Measurements from ENCODE around the gene REV3L. TPM values are rescaled to one million over a fixed set of nuclear protein-coding genes. Genes with fewer than 3 reads are reported as not detected.

The REV3L gene
- polyA plus RNA-seq, 2 of the 4 experiments (the other 2 are of a cell fraction): 4.1 to 12.4 TPM

DNA sequence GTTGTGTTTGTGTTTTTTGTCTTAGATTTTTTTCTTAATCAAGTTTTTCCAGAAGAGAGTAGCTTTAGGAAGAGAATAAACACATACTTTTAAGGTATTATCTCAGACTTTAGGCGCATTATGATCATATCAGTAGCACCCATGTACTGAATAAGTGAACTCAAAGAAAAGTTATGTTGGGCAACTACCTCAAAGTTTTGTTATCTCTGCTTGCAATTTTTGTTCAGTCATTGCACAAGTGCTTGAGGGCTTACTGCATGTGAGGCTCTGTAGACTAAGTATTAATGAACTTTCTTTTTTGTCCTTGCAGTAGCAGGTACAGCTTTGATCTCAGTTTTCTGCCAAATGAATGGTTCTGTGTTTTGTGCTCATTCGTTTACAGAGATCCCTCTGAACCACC lies 206.7 kb downstream of the REV3L start:
- ChIA-PET CTCF (interaction anchor here (0.5 to 1.2 kb wide), 2 partner anchors 10 to 17 kb away, joined by 4 read pairs; a partner anchor contains a TSS), POLR2A (no interaction called here)
- TF ChIP-seq RARB (CRISPR knock-in tag; IDR thresholded peaks at IDR 0.05): no peak
- TF ChIP-seq CHD4 (IDR thresholded peaks at IDR 0.05; ENCODE audit: borderline replicate concordance): no peak
- TF ChIP-seq, protein P1, sequence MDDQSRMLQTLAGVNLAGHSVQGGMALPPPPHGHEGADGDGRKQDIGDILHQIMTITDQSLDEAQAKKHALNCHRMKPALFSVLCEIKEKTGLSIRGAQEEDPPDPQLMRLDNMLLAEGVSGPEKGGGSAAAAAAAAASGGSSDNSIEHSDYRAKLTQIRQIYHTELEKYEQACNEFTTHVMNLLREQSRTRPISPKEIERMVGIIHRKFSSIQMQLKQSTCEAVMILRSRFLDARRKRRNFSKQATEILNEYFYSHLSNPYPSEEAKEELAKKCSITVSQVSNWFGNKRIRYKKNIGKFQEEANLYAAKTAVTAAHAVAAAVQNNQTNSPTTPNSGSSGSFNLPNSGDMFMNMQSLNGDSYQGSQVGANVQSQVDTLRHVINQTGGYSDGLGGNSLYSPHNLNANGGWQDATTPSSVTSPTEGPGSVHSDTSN (IDR thresholded peaks at IDR 0.05): no peak
- no peak for TF ChIP-seq CBX8 (IDR thresholded peaks at IDR 0.05)
- no peak for TF ChIP-seq ZNF302 (CRISPR knock-in tag; IDR thresholded peaks at IDR 0.05)
- TF ChIP-seq HEYL (CRISPR knock-in tag; IDR thresholded peaks at IDR 0.05): no peak
- no peak for TF ChIP-seq BHLHE40 (IDR thresholded peaks at IDR 0.05; ENCODE audit: low read depth, low read length)
- TF ChIP-seq CHD2 (IDR thresholded peaks at IDR 0.05; ENCODE audit: low read length, partially characterized antibody): no peak
- TF ChIP-seq, protein P2, sequence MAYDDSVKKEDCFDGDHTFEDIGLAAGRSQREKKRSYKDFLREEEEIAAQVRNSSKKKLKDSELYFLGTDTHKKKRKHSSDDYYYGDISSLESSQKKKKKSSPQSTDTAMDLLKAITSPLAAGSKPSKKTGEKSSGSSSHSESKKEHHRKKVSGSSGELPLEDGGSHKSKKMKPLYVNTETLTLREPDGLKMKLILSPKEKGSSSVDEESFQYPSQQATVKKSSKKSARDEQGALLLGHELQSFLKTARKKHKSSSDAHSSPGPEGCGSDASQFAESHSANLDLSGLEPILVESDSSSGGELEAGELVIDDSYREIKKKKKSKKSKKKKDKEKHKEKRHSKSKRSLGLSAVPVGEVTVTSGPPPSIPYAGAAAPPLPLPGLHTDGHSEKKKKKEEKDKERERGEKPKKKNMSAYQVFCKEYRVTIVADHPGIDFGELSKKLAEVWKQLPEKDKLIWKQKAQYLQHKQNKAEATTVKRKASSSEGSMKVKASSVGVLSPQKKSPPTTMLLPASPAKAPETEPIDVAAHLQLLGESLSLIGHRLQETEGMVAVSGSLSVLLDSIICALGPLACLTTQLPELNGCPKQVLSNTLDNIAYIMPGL (CRISPR knock-in tag; IDR thresholded peaks at IDR 0.05; ENCODE audit: borderline replicate concordance): no peak
- TF ChIP-seq, protein P3, sequence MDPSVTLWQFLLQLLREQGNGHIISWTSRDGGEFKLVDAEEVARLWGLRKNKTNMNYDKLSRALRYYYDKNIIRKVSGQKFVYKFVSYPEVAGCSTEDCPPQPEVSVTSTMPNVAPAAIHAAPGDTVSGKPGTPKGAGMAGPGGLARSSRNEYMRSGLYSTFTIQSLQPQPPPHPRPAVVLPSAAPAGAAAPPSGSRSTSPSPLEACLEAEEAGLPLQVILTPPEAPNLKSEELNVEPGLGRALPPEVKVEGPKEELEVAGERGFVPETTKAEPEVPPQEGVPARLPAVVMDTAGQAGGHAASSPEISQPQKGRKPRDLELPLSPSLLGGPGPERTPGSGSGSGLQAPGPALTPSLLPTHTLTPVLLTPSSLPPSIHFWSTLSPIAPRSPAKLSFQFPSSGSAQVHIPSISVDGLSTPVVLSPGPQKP (IDR thresholded peaks at IDR 0.05; ENCODE audit: low read depth, low read length): no peak
- TF ChIP-seq, protein P4, sequence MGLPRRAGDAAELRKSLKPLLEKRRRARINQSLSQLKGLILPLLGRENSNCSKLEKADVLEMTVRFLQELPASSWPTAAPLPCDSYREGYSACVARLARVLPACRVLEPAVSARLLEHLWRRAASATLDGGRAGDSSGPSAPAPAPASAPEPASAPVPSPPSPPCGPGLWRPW (IDR thresholded peaks at IDR 0.05): no peak
- no peak for TF ChIP-seq ESRRA (IDR thresholded peaks at IDR 0.05; ENCODE audit: borderline replicate concordance, low read length)
- TF ChIP-seq, protein P5, sequence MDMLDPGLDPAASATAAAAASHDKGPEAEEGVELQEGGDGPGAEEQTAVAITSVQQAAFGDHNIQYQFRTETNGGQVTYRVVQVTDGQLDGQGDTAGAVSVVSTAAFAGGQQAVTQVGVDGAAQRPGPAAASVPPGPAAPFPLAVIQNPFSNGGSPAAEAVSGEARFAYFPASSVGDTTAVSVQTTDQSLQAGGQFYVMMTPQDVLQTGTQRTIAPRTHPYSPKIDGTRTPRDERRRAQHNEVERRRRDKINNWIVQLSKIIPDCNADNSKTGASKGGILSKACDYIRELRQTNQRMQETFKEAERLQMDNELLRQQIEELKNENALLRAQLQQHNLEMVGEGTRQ (IDR thresholded peaks at IDR 0.05): no peak
- TF ChIP-seq CBX2 (IDR thresholded peaks at IDR 0.05; ENCODE audit: borderline replicate concordance, low read depth): no peak
- no peak for TF ChIP-seq HOXB13 (CRISPR knock-in tag; IDR thresholded peaks at IDR 0.05; ENCODE audit: low read depth)
- no peak for TF ChIP-seq POLR2A (IDR thresholded peaks at IDR 0.05; ENCODE audit: low read length)
- no peak for TF ChIP-seq RNF2 (IDR thresholded peaks at IDR 0.05; ENCODE audit: borderline replicate concordance, low read depth)
- TF ChIP-seq CEBPB (IDR thresholded peaks at IDR 0.05): no peak
- no peak for TF ChIP-seq KDM5A (IDR thresholded peaks at IDR 0.05)
- TF ChIP-seq EHMT2 (IDR thresholded peaks at IDR 0.05; ENCODE audit: low read depth): no peak
- FAIRE-seq (no peak), ATAC-seq (no peak), DNase-seq (ENCODE audit: low read depth in 1 of 2, low spot score in 1 of 2) (no peak)
- Histone ChIP-seq H3K4me3 (no peak overlapping the region), H3K27ac (no peak overlapping the region), H3K4me1 (no peaks in the 10 kb centered on the region), H3K4me2 (no peak overlapping the region), H3K9me3 (0 out of 3 replicates have a peak, but pooled peaks cover 8% of the 10 kb centered on the region)
- WGBS (ENCODE audit: missing lambda C conversion rate): 92% methylated on average over 2 of the region's 2 CpGs

DNA sequence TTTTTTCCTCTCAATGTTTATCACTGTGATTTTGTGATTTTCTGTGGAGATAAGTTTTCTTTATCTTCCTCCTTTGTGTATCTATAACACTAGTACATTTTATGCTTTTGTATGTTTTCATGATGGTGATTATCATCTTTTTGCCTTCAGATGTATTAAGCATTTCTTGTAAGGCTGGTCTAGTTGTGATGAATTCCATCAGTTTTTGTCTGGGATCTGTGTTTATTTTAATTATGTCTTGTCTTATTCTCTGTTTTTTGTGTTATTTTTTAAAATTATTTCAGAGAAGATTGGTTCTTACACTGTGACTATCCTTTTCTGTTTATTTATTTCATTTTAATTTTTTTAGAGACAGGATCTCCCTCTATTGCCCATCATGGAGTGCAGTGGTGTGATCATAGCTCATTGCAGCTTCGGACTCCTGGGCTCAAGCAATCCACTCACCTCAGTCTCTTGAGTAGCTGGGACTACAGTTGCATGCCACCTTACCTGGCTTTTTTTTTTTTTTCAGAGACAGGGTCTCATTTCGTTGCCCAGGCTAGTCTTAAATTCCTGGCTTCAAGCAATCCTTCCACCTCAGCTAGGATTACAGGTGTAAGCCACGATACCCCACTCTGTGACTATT lies 208.3 kb downstream of the REV3L start:
- ChIA-PET POLR2A (interaction anchor here (0.6 kb wide), 1 partner anchor 813 kb away, joined by 3 read pairs; the partner anchor contains the start of genes FAM229B and TUBE1), CTCF (interaction anchor here (0.6 to 1.2 kb wide), 3 partner anchors 9 to 393 kb away, joined by 3 to 5 read pairs (median 4); a partner anchor contains a TSS)
- ATAC-seq (no peak), DNase-seq (ENCODE audit: low read depth in 1 of 2, low spot score in 1 of 2) (peak in 1 of 2 experiments; percentile 23), FAIRE-seq (no peak)
- H3K4me3 ChIP-seq: no peak overlapping the region
- no peaks in the 10 kb centered on the region for H3K4me1 ChIP-seq
- no peak overlapping the region for H3K27ac ChIP-seq
- WGBS (ENCODE audit: missing lambda C conversion rate): 86% methylated on average over 3 of the region's 3 CpGs
- H3K4me2 ChIP-seq: no peak overlapping the region
- TF ChIP-seq HOXB5 (CRISPR knock-in tag; IDR thresholded peaks at IDR 0.05) (no peak), RFX5 (IDR thresholded peaks at IDR 0.05) (no peak), GATA3 (IDR thresholded peaks at IDR 0.05; ENCODE audit: borderline replicate concordance) (no peak), SMC3 (IDR thresholded peaks at IDR 0.05) (no peak), EHF (CRISPR knock-in tag; IDR thresholded peaks at IDR 0.05) (no peak), RARB (CRISPR knock-in tag; IDR thresholded peaks at IDR 0.05) (no peak), SREBF2 (IDR thresholded peaks at IDR 0.05) (no peak), NR3C1 (IDR thresholded peaks at IDR 0.05) (no peak), RAD21 (conservative IDR thresholded peaks at IDR 0.05 in 1 of 2, IDR thresholded peaks at IDR 0.05 in 1 of 2) (no peak), BHLHE40 (IDR thresholded peaks at IDR 0.05; ENCODE audit: low read depth, low read length) (no peak), PHF8 (IDR thresholded peaks at IDR 0.05; ENCODE audit: borderline replicate concordance, low read depth) (no peak), EHMT2 (IDR thresholded peaks at IDR 0.05; ENCODE audit: low read depth) (no peak), HEYL (CRISPR knock-in tag; IDR thresholded peaks at IDR 0.05) (no peak), RCOR1 (IDR thresholded peaks at IDR 0.05; ENCODE audit: low read depth, low read length) (no peak)
- TF ChIP-seq, protein P5 (IDR thresholded peaks at IDR 0.05): no peak
- TF ChIP-seq, protein P6, sequence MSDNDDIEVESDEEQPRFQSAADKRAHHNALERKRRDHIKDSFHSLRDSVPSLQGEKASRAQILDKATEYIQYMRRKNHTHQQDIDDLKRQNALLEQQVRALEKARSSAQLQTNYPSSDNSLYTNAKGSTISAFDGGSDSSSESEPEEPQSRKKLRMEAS (IDR thresholded peaks at IDR 0.05): no peak
- TF ChIP-seq, protein P4 (IDR thresholded peaks at IDR 0.05): no peak
- H3K9me3 ChIP-seq: 0 out of 3 replicates have a peak, but pooled peaks cover 8% of the 10 kb centered on the region

Measured in A549 (cell line).